HG03460 (cell line): ENCODE data around the gene ZNF419.
"Not testable (repeated sequence)": the region's sequence is repeated elsewhere in the genome, so short reads cannot be mapped to it uniquely, and the experiment has no call there.

ENCODE experiments used
- ATAC-seq: cut with Tn5 transposase; IDR thresholded peaks from one replicate; pipeline ENCODE4 v1.9.1; 2021; ENCODE audit not compliant: unreplicated experiment

Gene ZNF419

GRCh38 chr19:57487477-57488298 lies at the start of gene ZNF419:
TSS of gene ZNF419 (plus strand) at chr19:57487750. CDS start at chr19:57487951, 201 bp downstream.
- peak; percentile 96 for ATAC-seq

- ATAC-seq, result no peak
These were observed 49.6 kb upstream of the ZNF419 start for GRCh38 chr19:57437931-57438330.

GRCh38 chr19:57438925-57439324 lies 48.6 kb upstream of the ZNF419 start:
- no peak for ATAC-seq

- ATAC-seq, result no peak
These were observed 45.4 kb upstream of the ZNF419 start for GRCh38 chr19:57441979-57442752.

GRCh38 chr19:57443121-57443696 lies 44.3 kb upstream of the ZNF419 start:
- ATAC-seq, result no peak

GRCh38 chr19:57452307-57452706 lies 35.2 kb upstream of the ZNF419 start:
- ATAC-seq, result no peak

GRCh38 chr19:57465680-57466381 lies 21.7 kb upstream of the ZNF419 start:
- ATAC-seq, result no peak

GRCh38 chr19:57466489-57466888 lies 21.1 kb upstream of the ZNF419 start:
- ATAC-seq, result no peak

- no peak for ATAC-seq
These were observed 13.9 kb upstream of the ZNF419 start for GRCh38 chr19:57473646-57474045.

- ATAC-seq, result peak; percentile 99
These were observed 10.2 kb upstream of the ZNF419 start, which contains the start of gene ZNF772 for GRCh38 chr19:57477191-57478008. TSS of gene ZNF772 (minus strand) at chr19:57477566. CDS start at chr19:57477309, 257 bp downstream.

- not testable (repeated sequence) for ATAC-seq
These were observed 722 bp downstream of the ZNF419 start for GRCh38 chr19:57488299-57488644.

- not testable (repeated sequence) for ATAC-seq
These were observed 11.8 kb downstream of the ZNF419 start for GRCh38 chr19:57499332-57499679.

GRCh38 chr19:57499680-57500395 lies 12.3 kb downstream of the ZNF419 start, which contains the start of gene ZNF773:
TSS of gene ZNF773 (plus strand) at chr19:57499938. CDS start at chr19:57500081, 143 bp downstream.
- ATAC-seq, result peak; percentile 98

GRCh38 chr19:57500400-57500799 lies 12.8 kb downstream of the ZNF419 start:
- ATAC-seq, result not testable (repeated sequence)

- no peak for ATAC-seq
These were observed 18.6 kb downstream of the ZNF419 start for GRCh38 chr19:57506163-57506562.

GRCh38 chr19:57511484-57511883 lies 23.9 kb downstream of the ZNF419 start:
- no peak for ATAC-seq

- ATAC-seq, result no peak
These were observed 25.3 kb downstream of the ZNF419 start for GRCh38 chr19:57512845-57513244.

GRCh38 chr19:57515255-57515654 lies 27.7 kb downstream of the ZNF419 start:
- ATAC-seq, result no peak

- ATAC-seq, result not testable (repeated sequence)
These were observed 30.5 kb downstream of the ZNF419 start for GRCh38 chr19:57518021-57518420.
